ENCODE data around the gene SLC22A31.

DNA sequence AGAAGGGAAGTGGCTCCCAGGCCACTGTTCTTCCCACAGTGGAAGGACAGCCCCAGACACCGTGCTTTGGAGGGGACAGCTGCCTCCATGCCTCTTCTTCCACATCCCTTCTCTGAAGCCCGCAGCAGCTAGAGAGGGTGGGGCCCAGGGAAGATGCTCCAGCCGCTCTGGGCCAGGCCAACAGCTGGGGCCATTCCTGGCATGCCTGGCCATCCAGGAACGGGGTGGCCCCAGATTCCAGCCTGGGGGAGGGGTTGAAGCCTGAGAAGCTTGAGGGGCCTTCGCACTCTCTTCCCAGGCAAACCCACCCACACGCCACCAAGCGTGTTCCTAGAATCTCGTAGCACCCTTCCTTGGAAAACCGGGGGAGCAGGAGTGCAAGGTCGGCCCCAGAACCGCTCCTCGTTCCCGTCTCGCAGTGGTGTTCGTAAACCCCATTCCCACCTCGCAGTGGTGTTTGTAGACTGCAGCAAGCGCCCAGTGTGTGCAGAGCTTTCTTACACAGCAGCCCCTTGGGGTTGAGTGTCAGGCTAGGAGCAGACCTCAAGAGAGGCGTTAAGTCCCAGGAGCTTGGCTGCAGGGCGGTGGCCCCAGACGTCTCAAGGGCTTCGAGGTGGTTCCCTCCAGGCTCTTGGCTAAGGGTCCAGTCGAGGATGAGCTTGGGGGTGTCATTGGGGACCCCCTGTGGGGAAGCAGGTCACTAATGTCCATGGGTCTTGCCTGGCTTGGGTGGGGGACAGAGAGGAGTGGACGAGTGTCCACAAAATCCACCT is 26.1 kb downstream of the SLC22A31 start:
- TF ChIP-seq, protein P1, sequence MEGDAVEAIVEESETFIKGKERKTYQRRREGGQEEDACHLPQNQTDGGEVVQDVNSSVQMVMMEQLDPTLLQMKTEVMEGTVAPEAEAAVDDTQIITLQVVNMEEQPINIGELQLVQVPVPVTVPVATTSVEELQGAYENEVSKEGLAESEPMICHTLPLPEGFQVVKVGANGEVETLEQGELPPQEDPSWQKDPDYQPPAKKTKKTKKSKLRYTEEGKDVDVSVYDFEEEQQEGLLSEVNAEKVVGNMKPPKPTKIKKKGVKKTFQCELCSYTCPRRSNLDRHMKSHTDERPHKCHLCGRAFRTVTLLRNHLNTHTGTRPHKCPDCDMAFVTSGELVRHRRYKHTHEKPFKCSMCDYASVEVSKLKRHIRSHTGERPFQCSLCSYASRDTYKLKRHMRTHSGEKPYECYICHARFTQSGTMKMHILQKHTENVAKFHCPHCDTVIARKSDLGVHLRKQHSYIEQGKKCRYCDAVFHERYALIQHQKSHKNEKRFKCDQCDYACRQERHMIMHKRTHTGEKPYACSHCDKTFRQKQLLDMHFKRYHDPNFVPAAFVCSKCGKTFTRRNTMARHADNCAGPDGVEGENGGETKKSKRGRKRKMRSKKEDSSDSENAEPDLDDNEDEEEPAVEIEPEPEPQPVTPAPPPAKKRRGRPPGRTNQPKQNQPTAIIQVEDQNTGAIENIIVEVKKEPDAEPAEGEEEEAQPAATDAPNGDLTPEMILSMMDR (IDR thresholded peaks at IDR 0.05) = no peak
- no peak for TF ChIP-seq POLR2AphosphoS5 (IDR thresholded peaks at IDR 0.05)
